OCI-M1 (cell line): ENCODE results near the gene PRCC.
"Not testable (repeated sequence)": the region's sequence is repeated elsewhere in the genome, so short reads cannot be mapped to it uniquely, and the experiment has no call there.

Experiments used
- DNase-seq: peaks from one replicate; lab custom pipeline; 2025; lab: John Stamatoyannopoulos, UW

Gene PRCC

DNA sequence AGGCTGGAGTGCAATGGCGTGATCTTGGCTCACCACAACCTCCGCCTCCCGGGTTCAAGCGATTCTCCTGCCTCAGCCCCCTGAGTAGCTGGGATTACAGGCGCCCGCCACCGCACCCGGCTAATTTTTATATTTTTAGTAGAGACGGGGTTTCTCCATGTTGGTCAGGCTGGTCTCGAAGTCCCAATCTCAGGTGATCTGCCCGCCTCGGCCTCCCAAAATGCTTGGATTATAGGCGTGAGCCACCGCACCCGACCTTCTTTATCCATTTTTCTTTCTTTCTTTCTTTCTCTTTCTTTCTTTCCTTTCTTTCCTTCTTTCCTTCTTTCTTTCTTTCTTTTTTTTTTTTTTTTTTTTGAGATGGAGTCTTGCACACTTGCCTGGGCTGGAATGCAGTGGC lies 2.2 kb upstream of the PRCC start:
- not testable (repeated sequence) for DNase-seq

DNA sequence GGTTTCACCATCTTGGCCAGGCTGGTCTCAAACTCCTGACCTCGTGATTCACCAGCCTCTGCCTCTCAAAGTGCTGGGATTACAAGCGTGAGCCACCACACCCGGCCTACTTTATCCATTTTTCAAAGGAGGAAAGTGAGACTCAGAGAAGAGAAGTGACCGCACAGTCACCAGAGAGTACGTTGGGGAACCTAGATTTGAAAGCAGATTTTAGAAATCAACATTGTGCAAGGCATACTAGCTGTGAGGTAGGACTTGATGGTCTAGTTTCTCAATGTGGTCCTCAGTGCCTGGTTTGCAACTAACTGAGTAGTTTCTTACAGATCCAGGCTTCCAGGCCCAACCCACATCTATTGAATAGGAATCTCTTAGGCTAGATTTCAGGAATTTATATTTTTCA lies 1.7 kb upstream of the PRCC start:
- DNase-seq, result no peak

DNA sequence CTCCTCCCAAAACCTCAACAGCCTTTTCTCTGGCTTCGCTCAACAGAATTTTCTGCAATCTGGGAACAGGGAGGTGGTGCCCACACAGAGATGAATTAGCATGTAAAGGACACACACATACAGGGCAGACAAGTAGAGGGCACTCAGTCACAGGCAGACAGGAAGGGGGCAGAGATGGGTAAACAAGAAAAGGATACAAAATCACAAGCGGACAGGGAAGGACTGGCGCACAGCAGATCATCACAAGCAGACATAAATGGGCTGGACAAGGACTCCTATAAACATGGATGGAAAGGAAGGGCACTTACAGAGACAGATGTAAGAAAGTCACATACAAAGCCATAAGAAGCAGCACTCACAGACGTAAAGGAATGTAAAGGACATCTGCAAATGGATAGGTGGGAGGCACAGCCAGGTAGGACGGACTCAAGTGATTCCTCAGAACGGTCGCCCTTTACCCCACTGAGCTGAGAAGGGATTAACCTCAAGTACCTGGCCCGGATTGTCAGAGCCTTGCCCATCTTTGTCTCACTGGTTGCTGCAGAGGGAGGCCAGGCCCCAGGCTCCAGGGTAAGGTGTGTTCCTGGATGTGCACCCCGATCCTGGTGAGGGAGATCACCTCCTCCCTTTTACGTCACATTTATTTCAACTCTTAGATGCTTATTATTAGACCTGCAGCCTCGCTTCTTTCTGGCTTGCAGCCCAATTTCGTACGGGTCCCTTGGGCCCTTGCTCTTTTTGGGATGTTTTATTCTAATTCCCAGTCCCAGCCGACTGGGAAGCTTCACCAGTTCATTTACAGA lies 836 bp upstream of the PRCC start:
- DNase-seq, result peak; percentile 63

DNA sequence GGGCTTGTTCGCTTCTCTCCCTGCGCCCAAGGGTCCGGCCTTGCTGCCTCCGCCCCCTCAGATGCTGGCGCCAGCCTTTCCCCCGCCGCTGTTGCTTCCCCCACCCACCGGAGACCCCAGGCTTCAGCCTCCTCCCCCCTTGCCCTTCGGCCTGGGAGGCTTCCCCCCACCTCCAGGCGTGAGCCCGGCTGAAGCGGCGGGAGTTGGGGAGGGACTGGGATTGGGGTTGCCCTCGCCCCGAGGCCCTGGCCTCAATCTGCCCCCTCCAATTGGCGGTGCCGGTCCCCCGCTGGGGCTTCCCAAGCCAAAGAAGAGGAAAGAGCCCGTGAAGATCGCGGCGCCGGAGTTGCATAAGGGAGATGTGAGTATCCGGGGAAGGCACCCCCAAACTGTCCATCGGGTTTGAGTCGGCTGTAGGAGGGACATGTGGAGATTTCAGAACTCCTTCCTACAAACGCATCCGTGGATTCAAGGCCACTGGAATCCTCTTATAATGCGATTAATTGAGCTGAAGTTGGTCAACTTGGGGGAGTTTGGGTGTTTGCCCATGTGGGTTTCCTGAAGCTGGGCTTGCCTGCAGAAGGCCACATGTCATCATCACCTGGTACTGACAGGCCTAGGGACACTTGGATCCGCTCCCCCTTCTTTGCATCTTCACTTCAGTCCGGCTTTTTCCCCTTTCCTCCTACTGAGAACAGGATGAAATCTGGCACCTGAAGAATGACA lies 707 bp downstream of the PRCC start:
- peak; percentile 52 for DNase-seq

DNA sequence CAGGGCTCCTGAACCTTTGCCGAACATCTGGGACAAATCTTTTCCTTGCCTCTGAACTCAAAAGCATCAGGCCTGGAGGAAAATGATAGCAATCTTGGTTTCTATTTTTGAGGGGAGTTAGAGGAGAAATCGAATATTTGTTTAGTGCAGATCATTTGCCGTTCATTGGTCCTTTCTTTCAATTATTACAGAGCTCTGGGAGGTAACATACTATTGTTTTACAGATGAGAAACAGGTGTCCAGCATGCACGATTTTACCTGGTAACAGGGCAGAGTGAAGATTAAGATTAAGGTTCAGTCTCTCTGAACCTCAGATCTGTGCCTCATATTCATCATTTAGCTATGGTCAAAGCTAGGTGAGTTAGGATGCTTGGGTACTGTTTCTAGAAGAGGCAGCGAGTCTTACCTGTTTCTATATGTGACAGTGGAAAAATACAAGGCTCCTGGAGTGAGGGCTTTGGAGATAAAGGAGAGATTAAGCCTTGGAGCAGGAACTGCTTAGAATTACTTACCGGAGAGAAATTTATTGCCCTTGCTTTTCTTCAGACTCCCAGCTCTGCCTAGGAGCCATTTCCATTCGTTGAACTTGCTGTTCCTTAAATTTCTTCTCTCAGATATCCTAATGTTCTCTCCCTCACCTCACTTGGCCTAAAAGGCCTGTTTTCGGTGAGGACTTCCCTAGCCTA lies 1.4 kb downstream of the PRCC start:
- DNase-seq, result no peak

DNA sequence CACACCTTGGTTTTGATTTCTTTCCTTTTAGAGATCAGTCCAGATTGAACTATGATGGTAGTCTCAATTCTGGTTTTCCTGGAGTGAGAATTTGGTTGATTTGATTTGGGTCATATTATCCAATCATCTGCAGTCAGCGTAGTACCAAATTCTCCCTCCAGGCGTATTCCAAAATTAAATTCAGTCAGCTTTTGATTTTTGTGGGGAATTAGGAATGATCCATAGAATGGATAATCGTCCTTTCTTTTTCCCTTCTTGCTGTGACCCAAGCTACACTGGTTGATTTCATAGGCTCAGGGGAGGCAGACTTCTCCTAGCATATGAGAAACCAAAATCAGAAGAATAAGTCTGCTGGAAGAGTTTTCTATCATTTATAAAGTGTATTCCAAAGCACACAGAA lies 4.9 kb downstream of the PRCC start:
- DNase-seq, result no peak

DNA sequence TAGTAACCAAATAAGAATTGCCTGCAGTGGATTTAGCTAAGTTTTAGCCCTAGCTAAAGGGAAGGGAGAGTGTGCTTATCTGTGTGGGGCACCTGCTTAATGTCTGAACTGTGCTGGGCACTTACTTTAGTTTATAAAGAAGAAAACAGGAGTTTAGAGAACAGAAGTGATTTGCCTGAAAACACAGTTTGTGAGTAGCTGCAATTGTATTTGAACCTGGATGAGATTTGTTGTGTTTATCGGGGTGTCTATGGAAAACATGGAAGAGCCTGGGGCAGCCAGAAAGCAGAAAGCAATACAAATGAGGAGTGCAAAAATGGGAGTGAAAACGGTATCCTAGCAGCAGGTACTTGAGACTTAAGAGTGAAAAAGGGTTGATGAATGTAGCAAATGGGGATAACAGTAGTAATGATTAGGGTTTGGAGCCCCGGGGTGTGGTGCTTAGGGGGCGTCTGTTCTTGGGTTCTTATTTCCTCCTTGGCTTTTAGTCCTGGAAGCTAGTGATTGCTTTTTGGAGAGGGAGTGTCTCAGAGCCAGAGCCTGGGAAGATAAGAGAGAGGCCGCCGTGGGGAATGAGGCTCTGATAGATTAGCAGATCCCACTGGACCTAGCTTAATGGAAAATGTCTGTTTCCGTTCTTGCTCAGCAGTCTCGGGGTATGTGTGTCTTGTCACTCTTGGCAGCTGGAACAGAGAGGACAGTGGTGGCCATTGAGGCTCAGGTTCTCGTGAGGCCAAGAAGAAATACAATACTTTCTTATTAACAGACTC lies 5.6 kb downstream of the PRCC start:
- peak; percentile 62 for DNase-seq

DNA sequence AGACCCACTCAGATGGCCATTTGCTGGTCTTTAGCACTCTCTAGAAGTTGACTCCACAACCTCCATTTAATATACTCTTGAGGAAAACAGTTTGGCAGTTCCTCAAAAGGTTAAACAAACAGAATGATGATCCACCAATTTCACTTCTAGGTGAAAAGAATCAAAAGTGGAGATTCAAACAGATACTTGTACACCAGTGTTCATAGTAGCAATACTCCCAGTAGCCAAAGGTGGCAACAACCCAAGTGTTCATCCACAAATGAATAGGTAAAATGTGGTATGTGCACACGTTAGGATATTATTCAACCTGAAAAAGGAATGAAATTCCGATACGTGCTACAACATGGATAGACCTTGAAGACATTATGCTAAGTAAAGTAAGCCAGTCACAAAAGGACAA lies 6.3 kb downstream of the PRCC start:
- no peak for DNase-seq

DNA sequence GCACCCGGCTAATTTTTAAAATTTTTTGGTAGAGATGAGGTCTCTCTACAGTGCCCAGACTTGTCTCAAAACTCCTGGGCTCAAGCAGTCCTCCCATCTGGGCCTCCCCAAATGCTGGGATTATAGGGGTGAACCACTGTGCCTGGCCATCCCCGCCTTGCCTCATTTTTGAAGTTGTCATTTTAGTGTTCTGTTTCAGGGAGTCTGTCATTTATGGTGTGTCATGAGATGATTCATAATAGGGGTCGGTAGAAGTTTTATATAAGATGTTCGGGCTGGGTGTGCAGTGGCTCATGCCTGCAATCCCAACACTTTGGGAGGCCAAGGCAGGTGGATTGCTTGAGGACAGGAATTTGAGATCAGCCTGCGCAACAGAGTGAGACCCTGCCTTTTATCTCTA lies 8.5 kb downstream of the PRCC start:
- no peak for DNase-seq

DNA sequence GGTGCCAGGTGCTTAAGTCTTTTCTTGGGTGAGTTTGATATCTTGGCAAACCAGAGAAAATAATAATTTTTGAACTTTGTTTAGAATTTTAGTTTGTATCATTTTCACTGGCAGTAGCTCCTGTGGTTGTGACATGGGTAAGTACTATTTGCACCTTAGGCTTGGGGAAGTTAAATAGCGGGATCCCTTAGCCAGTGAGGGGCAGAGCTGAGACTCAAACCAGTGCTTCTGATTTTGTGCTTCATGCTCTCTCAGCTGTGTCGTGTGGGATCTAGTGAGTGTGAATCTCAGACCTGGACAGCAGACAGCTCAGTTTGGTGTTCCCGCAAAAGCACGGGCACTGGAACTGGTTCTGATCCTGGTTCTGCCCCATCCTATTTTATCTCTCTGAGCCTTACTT lies 9.6 kb downstream of the PRCC start:
- peak; percentile 40 for DNase-seq

DNA sequence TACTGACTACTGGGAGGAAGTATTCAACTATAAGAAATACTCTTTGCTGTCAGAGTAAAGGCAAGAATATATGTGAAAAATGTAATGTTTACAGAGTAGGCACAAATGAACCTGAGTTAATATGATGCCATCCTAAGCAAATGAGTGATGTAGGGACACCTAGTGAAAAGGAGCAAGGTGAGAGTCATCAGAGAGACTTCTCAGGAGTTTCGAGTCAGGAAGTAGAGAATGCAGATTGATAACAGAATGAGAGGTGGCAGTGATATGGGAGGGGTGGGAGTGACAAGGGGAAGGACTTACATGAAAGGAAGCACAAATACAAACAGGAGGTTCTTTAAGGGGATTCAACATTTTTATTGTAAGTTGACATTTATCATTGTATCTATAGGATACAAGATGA lies 10.2 kb downstream of the PRCC start:
- no peak for DNase-seq

DNA sequence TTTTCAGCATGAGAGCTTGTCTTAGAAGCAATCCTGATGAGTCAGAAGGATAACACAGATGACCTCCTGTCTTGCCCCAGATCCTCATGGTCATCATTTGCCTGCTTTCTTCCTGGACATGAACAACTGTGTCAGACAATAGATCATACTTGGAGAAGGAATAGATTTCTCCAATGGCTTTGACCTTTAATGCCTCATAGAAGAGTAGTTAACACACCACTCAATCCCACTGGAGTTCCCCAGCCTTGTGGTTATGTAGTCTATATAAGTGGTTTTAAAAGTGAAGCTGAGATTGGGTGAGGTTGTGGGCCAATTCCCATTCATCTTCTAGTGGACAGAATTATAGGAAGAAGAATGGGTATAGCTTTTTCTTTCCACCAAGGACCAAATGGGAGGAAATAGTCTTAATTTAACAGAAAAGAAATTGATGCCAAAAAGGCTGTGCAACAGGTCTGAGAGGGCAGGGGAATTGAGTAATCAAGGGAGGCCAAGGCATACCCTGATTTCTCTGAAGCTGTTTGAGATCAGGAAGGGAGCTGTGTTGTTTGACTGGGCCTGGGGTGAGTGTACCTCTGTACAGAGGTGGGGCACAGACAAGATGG lies 14.4 kb downstream of the PRCC start:
- DNase-seq, result no peak

DNA sequence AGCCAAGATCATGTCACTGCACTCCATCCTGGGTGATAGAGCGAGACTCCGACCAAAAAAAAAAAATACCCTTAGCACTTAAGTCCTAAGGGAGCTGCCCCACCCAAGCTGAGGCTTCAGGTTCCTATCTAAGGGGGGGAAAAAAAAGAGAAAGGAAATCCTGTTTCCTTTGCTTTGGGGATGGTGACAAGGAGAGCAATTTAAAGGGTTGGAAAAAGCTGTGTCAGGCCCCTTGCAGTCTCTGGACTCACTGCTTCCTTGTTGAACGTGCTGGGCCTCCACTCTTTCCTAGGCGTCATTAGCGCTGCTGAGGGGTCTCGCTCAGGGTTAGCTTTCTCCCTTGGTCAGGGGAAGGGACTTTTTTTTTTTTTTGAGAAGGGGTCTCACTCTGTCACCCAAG lies 18.1 kb downstream of the PRCC start:
- no peak for DNase-seq

DNA sequence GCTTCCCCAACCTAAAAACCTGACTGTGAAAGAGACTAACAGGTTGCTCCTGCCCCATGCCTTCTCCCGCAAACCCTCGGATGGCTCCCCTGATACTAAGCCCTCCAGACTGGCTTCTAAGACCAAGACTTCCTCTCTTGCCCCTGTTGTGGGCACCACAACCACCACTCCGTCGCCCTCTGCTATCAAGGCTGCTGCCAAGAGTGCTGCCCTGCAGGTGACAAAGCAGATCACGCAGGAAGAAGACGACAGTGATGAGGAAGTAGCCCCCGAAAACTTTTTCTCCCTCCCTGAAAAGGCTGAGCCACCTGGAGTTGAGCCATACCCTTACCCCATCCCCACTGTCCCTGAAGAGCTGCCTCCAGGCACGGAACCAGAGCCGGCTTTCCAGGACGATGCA lies 19.3 kb downstream of the PRCC start:
- no peak for DNase-seq

DNA sequence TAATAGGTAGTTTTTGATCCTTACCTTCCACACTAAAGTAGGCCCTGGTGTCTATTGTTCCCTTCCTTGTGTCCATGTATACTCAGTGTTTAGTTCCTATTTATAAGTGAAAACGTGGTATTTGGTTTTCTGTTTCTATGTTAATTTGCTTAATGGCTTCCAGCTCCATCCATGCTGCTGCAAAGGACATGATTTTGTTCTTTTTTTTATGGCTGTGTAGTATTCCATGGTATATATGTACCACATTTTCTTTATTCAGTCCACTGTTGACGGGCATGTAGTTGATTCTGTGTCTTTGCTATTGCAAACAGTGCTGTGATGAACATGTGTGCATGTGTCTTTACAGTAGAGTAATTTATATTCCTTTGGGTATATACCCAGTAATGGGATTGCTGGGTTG lies 20.8 kb downstream of the PRCC start:
- DNase-seq, result no peak

DNA sequence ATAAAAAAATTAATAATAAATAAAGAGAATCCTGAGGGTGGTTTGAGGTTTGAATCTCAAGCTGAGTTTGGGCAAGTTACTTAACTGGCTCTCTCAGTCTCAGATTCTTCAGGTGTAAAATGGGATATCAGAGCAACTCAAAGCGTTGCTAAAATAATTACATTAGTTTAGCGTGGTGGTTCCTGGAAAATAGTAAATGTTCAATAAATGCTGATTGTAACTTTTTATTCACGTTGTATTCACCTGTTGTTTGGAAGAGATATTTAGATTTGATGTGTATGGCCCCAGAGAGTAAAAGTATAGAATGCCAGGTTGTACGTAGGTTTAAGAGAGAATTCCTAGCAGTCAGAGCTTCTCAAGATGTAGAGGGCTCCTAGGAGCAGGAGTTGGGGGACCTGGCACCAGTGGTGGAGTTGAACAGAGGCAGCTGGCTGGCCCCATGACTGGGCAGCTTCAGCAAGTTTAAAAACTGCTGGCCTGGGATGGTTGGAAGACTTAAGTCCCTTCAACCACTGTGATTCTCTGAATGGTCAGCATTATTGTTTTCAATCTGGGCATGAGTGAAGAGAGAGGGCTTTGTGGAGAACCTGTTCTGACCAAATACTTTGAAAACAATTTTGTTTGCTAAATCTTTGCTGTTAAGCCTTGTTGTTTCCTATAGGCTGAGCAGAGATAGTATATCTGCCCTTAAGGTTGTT lies 22.4 kb downstream of the PRCC start:
- no peak for DNase-seq

DNA sequence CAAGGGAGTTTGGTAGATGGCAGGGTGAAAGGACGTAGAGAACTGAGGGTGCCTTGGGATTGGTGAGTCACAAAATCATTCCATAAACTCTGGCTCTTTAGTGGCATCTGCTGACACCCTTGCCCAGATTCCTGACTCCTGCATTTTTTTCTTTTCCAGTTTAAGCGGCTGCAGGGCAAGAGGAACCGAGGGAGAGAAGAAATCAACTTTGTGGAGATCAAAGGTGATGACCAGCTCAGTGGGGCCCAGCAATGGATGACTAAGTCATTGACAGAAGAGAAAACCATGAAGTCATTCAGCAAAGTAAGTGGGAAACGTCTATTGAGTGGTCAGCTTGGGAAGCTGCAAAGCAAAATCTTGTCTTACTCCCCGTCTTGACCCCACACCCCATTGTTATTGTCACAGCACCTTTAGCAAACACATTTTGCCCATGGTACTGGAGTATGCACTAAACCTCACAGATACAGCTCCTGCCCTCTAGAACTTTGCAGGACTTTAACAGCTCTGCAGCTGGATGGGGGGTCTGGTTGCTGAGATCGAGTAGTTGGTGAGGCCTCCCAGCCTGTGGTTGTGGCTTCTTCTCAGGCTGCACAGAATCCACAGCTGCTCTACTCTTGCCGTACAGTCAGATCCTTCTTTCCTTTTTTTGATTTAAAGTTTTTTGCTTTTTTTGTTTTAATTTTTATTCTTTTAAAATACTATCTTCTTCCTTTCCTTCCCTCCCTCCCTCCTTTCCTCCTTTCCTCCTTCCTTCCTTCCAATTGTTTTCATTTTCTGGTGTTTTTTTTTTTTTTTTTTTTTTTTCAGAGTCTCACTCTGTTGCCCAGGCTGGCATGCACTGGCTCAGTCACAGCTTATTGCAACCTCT lies 27.4 kb downstream of the PRCC start:
- no peak for DNase-seq

DNA sequence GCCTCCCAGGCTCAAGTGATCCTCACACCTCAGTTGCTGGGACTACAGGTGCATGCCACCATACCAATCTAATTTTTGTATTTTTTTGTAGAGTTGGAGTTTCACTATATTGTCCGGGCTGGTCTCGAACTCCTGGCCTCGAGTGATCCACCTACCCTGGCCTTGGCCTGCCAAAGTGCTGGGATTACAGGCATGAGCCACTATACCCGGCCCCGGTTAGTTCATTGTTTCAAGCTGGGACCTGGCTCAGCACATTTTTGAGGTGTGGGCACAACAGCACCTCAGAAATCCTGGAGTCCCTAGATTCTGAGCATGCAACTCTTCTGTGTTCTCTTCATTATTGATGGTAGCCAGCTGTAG lies 28.0 kb downstream of the PRCC start:
- DNase-seq, result no peak

DNA sequence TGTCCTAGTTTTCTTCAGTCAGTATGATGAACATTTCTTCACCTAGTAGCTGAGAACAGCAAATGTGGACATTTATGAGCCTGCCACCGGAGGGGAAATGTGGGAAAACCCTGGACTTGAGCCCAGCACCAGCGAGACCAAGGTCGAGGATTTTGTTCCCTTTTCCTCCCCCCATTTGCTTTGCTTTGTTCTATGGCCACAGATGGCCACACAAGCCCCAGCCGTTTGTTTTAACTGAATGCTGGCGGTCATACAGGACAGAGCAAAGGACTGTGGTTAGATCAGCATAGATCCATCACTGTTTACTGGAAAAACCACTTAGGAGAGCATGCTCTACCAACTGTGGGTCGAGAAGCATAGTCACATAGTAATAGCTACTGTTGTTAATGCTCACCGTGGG lies 28.5 kb downstream of the PRCC start:
- DNase-seq, result peak; percentile 86

DNA sequence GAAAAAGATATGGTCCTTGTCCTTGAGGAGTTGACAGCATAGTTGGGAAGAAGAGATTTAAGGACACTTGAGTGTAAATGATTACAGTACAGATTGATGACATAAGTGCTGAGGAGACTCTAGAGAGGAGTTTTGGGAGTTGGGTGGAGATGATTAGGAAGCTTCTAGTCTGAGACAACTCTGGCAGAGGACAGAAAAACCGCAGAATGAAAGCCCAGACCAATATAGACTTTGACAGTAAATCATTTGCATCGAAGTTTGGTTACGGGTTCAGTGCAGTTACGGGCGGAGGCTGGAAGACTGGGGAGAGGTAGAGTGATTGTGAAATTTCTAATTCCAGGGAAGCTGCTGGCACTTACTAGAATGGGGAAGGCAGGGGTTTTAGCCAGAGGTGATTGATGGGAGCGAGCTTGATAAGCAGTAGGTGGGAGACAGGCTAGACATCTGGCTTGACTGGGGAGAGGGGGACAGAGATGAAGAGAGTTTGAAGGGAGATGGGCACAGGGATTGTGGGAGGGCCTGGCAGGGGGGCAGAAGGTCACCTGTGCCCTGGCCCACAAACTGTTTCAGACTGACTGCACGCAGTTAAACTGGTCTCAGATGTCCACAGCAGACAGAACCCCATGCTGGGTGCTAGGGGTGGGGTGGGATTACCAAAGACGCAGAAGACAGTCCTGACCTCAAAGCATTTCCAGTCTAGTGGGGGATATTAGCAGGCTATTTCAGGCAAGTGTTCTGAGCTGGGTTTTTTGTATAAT lies 29.2 kb downstream of the PRCC start:
- DNase-seq, result peak; percentile 93
